GM21528 (cell line): Measurements from ENCODE around the gene GTF3C5.
"Not testable (repeated sequence)": the region's sequence is repeated elsewhere in the genome, so short reads cannot be mapped to it uniquely, and the experiment has no call there.

Experiments
- ATAC-seq: cut with Tn5 transposase; IDR thresholded peaks from one replicate; pipeline ENCODE4 v1.9.1; 2021; ENCODE audit warnings: mild to moderate bottlenecking, moderate library complexity; ENCODE audit not compliant: unreplicated experiment, low FRiP score

Gene GTF3C5

GRCh38 chr9:132995879-132996278 lies 34.9 kb upstream of the GTF3C5 start:
- ATAC-seq = no peak

- ATAC-seq = no peak
Observed at GRCh38 chr9:132996526-132996925, 34.3 kb upstream of the GTF3C5 start.

- ATAC-seq = no peak
Observed at GRCh38 chr9:132997591-132997990, 33.2 kb upstream of the GTF3C5 start.

GRCh38 chr9:132998221-132998620 lies 32.6 kb upstream of the GTF3C5 start:
- ATAC-seq = not testable (repeated sequence)

GRCh38 chr9:132998831-132999635 lies 31.8 kb upstream of the GTF3C5 start:
- ATAC-seq = no peak

- ATAC-seq = no peak
Observed at GRCh38 chr9:133002147-133003070, 28.4 kb upstream of the GTF3C5 start.

- no peak for ATAC-seq
Observed at GRCh38 chr9:133003071-133003461, 27.7 kb upstream of the GTF3C5 start.

GRCh38 chr9:133003671-133004090 lies 27.1 kb upstream of the GTF3C5 start:
- ATAC-seq = no peak

GRCh38 chr9:133004091-133004998 lies 26.5 kb upstream of the GTF3C5 start:
- ATAC-seq = no peak

- ATAC-seq = no peak
Observed at GRCh38 chr9:133004999-133005760, 25.6 kb upstream of the GTF3C5 start.

GRCh38 chr9:133005957-133006356 lies 24.8 kb upstream of the GTF3C5 start:
- no peak for ATAC-seq

GRCh38 chr9:133006731-133007352 lies 24.0 kb upstream of the GTF3C5 start:
- no peak for ATAC-seq

- ATAC-seq = no peak
Observed at GRCh38 chr9:133008406-133008805, 22.4 kb upstream of the GTF3C5 start.

GRCh38 chr9:133008824-133009223 lies 22.0 kb upstream of the GTF3C5 start:
- no peak for ATAC-seq

- ATAC-seq = no peak
Observed at GRCh38 chr9:133009906-133010582, 20.8 kb upstream of the GTF3C5 start.

GRCh38 chr9:133014696-133015095 lies 16.1 kb upstream of the GTF3C5 start:
- no peak for ATAC-seq

GRCh38 chr9:133023117-133023890 lies 7.5 kb upstream of the GTF3C5 start:
- no peak for ATAC-seq

- ATAC-seq = no peak
Observed at GRCh38 chr9:133026426-133026825, 4.4 kb upstream of the GTF3C5 start.
